GM18519 (cell line): ENCODE data around the gene TULP1.

Experiments used
- ATAC-seq: cut with Tn5 transposase; IDR thresholded peaks from one replicate; pipeline ENCODE4 v1.9.1; 2021; ENCODE audit warnings: mild to moderate bottlenecking, moderate library complexity; ENCODE audit not compliant: unreplicated experiment, low FRiP score

Gene TULP1

GRCh38 chr6:35497571-35498421 is 14.9 kb downstream of the TULP1 start:
- ATAC-seq: no peak

- ATAC-seq: no peak
These were observed 15.7 kb downstream of the TULP1 start, which contains the start of gene TEAD3 for GRCh38 chr6:35496841-35497570. Gene TEAD3, minus strand, starts transcription at chr6:35497079.

- no peak for ATAC-seq
These were observed 16.5 kb downstream of the TULP1 start for GRCh38 chr6:35496036-35496840.

GRCh38 chr6:35495258-35496035 is 17.2 kb downstream of the TULP1 start:
- no peak for ATAC-seq

GRCh38 chr6:35494161-35494563 is 18.5 kb downstream of the TULP1 start:
- ATAC-seq: no peak

- ATAC-seq: no peak
These were observed 19.3 kb downstream of the TULP1 start for GRCh38 chr6:35493307-35493983.

- no peak for ATAC-seq
These were observed 19.8 kb downstream of the TULP1 start for GRCh38 chr6:35492974-35493284.

GRCh38 chr6:35492258-35492973 is 20.3 kb downstream of the TULP1 start:
- no peak for ATAC-seq

GRCh38 chr6:35491558-35492257 is 21.0 kb downstream of the TULP1 start:
- ATAC-seq: no peak

- ATAC-seq: no peak
These were observed 21.7 kb downstream of the TULP1 start for GRCh38 chr6:35490821-35491557.

GRCh38 chr6:35489995-35490791 is 22.5 kb downstream of the TULP1 start:
- no peak for ATAC-seq

- no peak for ATAC-seq
These were observed 23.6 kb downstream of the TULP1 start for GRCh38 chr6:35489066-35489465.

GRCh38 chr6:35488517-35488862 is 24.2 kb downstream of the TULP1 start:
- ATAC-seq: no peak

GRCh38 chr6:35487658-35488516 is 24.8 kb downstream of the TULP1 start:
- no peak for ATAC-seq

GRCh38 chr6:35486005-35486925 is 26.4 kb downstream of the TULP1 start:
- ATAC-seq: no peak
